Activated T-cell treated with anti-CD3 and anti-CD28 coated beads, Interleukin-2, amount 50 U/mL, for 24 hours (primary cell): Measurements from ENCODE around the gene KIDINS220.

Experiments used
- DNase-seq: peaks from one replicate; pipeline ENCODE4 v3.0.0-alpha.2; 2020
- H3K27ac Mint-ChIP-seq: 2 replicates; pipeline ENCODE4 v1.8.0; 2020; ENCODE audit warnings: mild to moderate bottlenecking, mixed read lengths
- H3K27me3 Mint-ChIP-seq: 2 replicates; pipeline ENCODE4 v1.8.0; 2020; ENCODE audit warnings: mixed read lengths
- H3K36me3 Mint-ChIP-seq: 2 replicates; pipeline ENCODE4 v1.8.0; 2020; ENCODE audit warnings: low read depth, mixed read lengths
- H3K4me1 Mint-ChIP-seq: 2 replicates; pipeline ENCODE4 v1.8.0; 2020; ENCODE audit warnings: low read depth, mixed read lengths
- H3K4me3 Mint-ChIP-seq: 2 replicates; pipeline ENCODE4 v1.8.0; 2020; ENCODE audit warnings: mild to moderate bottlenecking, moderate library complexity, mixed read lengths
- H3K9me3 Mint-ChIP-seq: 2 replicates; pipeline ENCODE4 v1.8.0; 2020; ENCODE audit warnings: mixed read lengths

KIDINS220 gene

DNA sequence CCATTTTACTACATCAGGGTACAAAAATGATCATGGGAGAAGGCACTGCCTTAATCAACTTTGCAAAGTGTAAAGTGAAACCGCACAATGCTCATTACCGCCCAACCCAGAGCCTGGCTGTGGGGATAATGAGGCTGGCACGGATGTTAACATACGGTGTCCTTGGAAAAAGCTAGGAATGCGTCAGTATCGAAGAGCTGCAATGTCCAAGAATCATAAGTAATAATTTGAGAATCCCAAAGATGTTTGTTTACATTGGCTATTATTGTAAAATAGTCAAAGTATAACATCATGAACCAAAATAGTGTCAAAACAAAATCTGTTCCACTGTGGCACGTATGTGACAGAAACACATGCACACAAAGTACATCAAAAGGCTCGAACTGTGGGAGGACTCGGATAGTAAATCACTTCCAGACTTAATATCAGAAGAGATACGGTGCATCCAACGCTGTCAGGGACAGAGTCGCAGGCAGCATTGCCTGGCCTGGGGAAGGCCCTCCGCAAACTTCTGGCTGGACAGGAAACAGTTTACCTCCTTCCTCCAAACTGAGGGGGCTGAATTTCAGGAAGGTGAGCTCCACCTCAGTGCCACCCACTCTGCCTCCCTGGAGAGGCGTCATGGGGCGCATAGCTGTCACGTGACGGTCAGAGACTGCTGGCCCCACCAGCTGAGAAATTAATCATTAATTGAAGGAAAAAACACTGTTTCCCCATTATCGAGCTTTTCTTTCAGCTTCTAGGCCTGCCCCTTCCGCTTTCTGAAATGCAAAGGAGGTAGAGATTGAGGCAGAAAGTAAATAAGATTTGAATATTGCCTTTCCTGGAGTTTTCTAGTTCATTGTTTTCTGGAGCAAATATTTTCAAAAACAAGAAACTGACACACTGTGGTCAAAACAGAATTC is 157.3 kb downstream of the KIDINS220 start:
- Mint-ChIP-seq H3K4me1 (peaks cover 46% of the 10 kb centered on the region), H3K4me3 (peak overlapping the region; percentile 78), H3K27ac (peak overlapping the region; percentile 84), H3K27me3 (peaks cover 37% of the 10 kb centered on the region), H3K9me3 (peaks cover 6% of the 10 kb centered on the region), H3K36me3 (peaks cover 31% of the 10 kb centered on the region)
- no peak for DNase-seq

DNA sequence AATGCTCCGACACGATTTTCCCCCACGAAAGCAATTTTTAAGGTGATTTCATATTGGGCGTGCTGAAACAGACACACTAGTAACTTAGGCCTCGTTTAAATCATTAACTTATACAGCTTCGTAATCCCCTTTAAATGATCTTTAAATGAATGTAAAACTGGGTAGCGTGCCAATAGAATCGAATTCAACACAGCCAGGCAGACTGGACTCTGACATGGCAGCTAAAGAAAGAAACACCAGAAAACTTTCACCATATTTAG is 157.9 kb downstream of the KIDINS220 start:
- peaks cover 29% of the 10 kb centered on the region for H3K36me3 Mint-ChIP-seq
- peak overlapping the region; percentile 78 for H3K4me3 Mint-ChIP-seq
- peaks cover 43% of the 10 kb centered on the region for H3K27me3 Mint-ChIP-seq
- peaks cover 43% of the 10 kb centered on the region for H3K4me1 Mint-ChIP-seq
- peaks cover 8% of the 10 kb centered on the region for H3K9me3 Mint-ChIP-seq
- no peak for DNase-seq
- peak overlapping the region; percentile 84 for H3K27ac Mint-ChIP-seq
